CD14-positive monocyte (primary cell): ENCODE results near the gene KBTBD13. TPM values are rescaled to one million over a fixed set of nuclear protein-coding genes. Genes with fewer than 3 reads are reported as not detected.

ENCODE experiments used
- DNase-seq, 3 donors: peaks; one replicate each; pipeline ENCODE4 v3.0.0-alpha.2; 2011 to 2022
- H2AFZ ChIP-seq: 2 replicates; pipeline ENCODE4 v1.6.0; 2012; ENCODE audit warnings: mild to moderate bottlenecking, low read depth, low read length, inconsistent platforms; ENCODE audit not compliant: insufficient read depth, poor library complexity, severe bottlenecking
- H3K27ac ChIP-seq, 2 donors: 1 replicate in 1 of 2; 2 replicates in 1 of 2; pipeline ENCODE4 v1.5.1; 2012 to 2013; ENCODE audit warnings: low read length in 2 of 2, control low read depth in 1 of 2, inconsistent platforms in 1 of 2, low read depth in 1 of 2, mild to moderate bottlenecking in 1 of 2
- H3K27me3 ChIP-seq, 2 donors: one replicate each; pipeline versions ENCODE4 v1.6.0 to v1.6.1; 2011 to 2013; ENCODE audit warnings: low read length in 2 of 2; ENCODE audit not compliant: control insufficient read depth in 2 of 2, insufficient read depth in 2 of 2
- H3K36me3 ChIP-seq, 2 donors: replicated peaks in 1 of 2; 1 replicate in 1 of 2; 2 replicates in 1 of 2; pipeline versions ENCODE4 v1.5.1 to v1.6.1; 2012 to 2013; ENCODE audit warnings: low read length in 2 of 2, control low read depth in 1 of 2, inconsistent platforms in 1 of 2, mild to moderate bottlenecking in 1 of 2; ENCODE audit not compliant: insufficient read depth in 2 of 2, control insufficient read depth in 1 of 2
- H3K4me1 ChIP-seq, 2 donors: 1 replicate in 1 of 2; 2 replicates in 1 of 2; pipeline versions ENCODE4 v1.5.1 to v1.6.1; 2012 to 2013; ENCODE audit warnings: low read length in 2 of 2, control low read depth in 1 of 2, inconsistent platforms in 1 of 2, mild to moderate bottlenecking in 1 of 2, moderate library complexity in 1 of 2; ENCODE audit not compliant: insufficient read depth in 2 of 2, control insufficient read depth in 1 of 2
- H3K4me2 ChIP-seq: replicated peaks from 2 replicates; pipeline ENCODE3; 2012; ENCODE audit warnings: low read length, moderate library complexity, mild to moderate bottlenecking; ENCODE audit not compliant: poor library complexity, severe bottlenecking; ENCODE audit errors: extremely low read depth
- H3K4me3 ChIP-seq, 3 experiments: fragments of 200-600 bp in 1 of 3; sonication (generic) in 1 of 3; replicated peaks in 1 of 3; 1 replicate in 2 of 3; 2 replicates in 1 of 3; pipeline ENCODE4 v1.5.1; 2011 to 2013; ENCODE audit warnings: low read length in 3 of 3, mild to moderate bottlenecking in 3 of 3, control low read depth in 2 of 3, low read depth in 2 of 3, inconsistent platforms in 1 of 3, moderate library complexity in 1 of 3
- H3K79me2 ChIP-seq: 2 replicates; pipeline ENCODE4 v1.6.0; 2012; ENCODE audit warnings: mild to moderate bottlenecking, control low read depth, inconsistent platforms, low read length, moderate library complexity; ENCODE audit not compliant: insufficient read depth
- H3K9ac ChIP-seq: 2 replicates; pipeline ENCODE4 v1.6.0; 2017; ENCODE audit warnings: low read length, mild to moderate bottlenecking; ENCODE audit not compliant: insufficient read depth, poor library complexity, severe bottlenecking
- H3K9me3 ChIP-seq, 2 donors: replicated peaks in 1 of 2; 1 replicate in 1 of 2; 2 replicates in 1 of 2; pipeline versions ENCODE4 v1.5.1 to v1.6.1; 2012 to 2013; ENCODE audit warnings: low read length in 2 of 2, control low read depth in 1 of 2; ENCODE audit not compliant: control insufficient read depth in 1 of 2, insufficient read depth in 1 of 2
- H4K20me1 ChIP-seq: 2 replicates; pipeline ENCODE4 v1.6.0; 2012; ENCODE audit warnings: mild to moderate bottlenecking, low read length, control low read depth, moderate library complexity; ENCODE audit not compliant: insufficient read depth
- H3K27ac Mint-ChIP-seq, 7 donors: one replicate each; pipeline ENCODE4 v1.8.0; 2020; ENCODE audit warnings: mild to moderate bottlenecking in 7 of 7, mixed read lengths in 7 of 7, moderate library complexity in 6 of 7, inconsistent platforms in 2 of 7
- H3K27me3 Mint-ChIP-seq, 3 donors: one replicate each; pipeline ENCODE4 v1.8.0; 2021 to 2022; ENCODE audit warnings: low read depth in 3 of 3, mild to moderate bottlenecking in 3 of 3, mixed read lengths in 3 of 3, moderate library complexity in 3 of 3, inconsistent platforms in 1 of 3
- H3K36me3 Mint-ChIP-seq, 2 donors: one replicate each; pipeline ENCODE4 v1.8.0; 2020; ENCODE audit warnings: mixed read lengths in 2 of 2, inconsistent platforms in 1 of 2, mild to moderate bottlenecking in 1 of 2
- H3K4me1 Mint-ChIP-seq: one replicate; pipeline ENCODE4 v1.8.0; 2020; ENCODE audit warnings: mild to moderate bottlenecking, mixed read lengths
- H3K4me3 Mint-ChIP-seq, 2 donors: one replicate each; pipeline ENCODE4 v1.8.0; 2020; ENCODE audit warnings: mild to moderate bottlenecking in 2 of 2, mixed read lengths in 2 of 2, moderate library complexity in 1 of 2
- H3K9me3 Mint-ChIP-seq, 7 donors: one replicate each; pipeline ENCODE4 v1.8.0; 2020 to 2022; ENCODE audit warnings: mixed read lengths in 7 of 7, mild to moderate bottlenecking in 6 of 7, moderate library complexity in 6 of 7, inconsistent platforms in 2 of 7
- whole genome bisulfite sequencing: methylation state at CpG from one replicate; pipeline ENCODE4 v1.1.5; 2013; ENCODE audit warnings: missing lambda C conversion rate; ENCODE audit not compliant: insufficient coverage; 5-methylcytosine and 5-hydroxymethylcytosine counted together
- intact Hi-C, 2 donors: fragments of 100-400 bp; cut with micrococcal nuclease; formaldehyde crosslinking; loops; one replicate each; pipeline versions ENCODE4 v1.15.0 to v1.15.1; 2023
- polyA minus RNA-seq: library from RNA; depleted of rRNA, polyadenylated mRNA; stranded (reverse); fragments of >200 nt; gene quantifications from 2 replicates; pipeline ENCODE4 v1.2.3, GENCODE V29; 2012
- polyA plus RNA-seq, 3 donors: library from polyadenylated mRNA; depleted of rRNA in 1 of 3; unstranded in 2 of 3; stranded (reverse) in 1 of 3; fragments of 300-500 nt in 2 of 3; fragments of >200 nt in 1 of 3; fragmentation: Illumina TruSeq in 2 of 3; gene quantifications; 1 replicate in 2 of 3; 2 replicates in 1 of 3; pipeline ENCODE4 v1.2.3, GENCODE V29; 2012 to 2021
- total RNA-seq, 12 experiments: library from RNA in 1 of 12; stranded (reverse) in 1 of 12; fragments of 120-200 nt in 1 of 12; gene quantifications; one replicate each; pipeline ENCODE4 v1.2.4 and lab custom pipeline; 2013 to 2026; ENCODE audit warnings: mixed read lengths in 6 of 12, inconsistent platforms in 1 of 12
- TF ChIP-seq, protein P1 (sequence below): fragments of 200-600 bp; IDR thresholded peaks from one replicate; pipeline ENCODE4 v1.8.0; 2022; ENCODE audit warnings: antibody characterized with exemption, mild to moderate bottlenecking

KBTBD13 gene
- total RNA-seq (2013) = not detected
- not detected for polyA plus RNA-seq
- polyA minus RNA-seq = not detected in 2 replicates
- total RNA-seq (lab: John Stamatoyannopoulos, UW) = 0 to 0.46 (median 0) reads per million in 11 experiments

DNA sequence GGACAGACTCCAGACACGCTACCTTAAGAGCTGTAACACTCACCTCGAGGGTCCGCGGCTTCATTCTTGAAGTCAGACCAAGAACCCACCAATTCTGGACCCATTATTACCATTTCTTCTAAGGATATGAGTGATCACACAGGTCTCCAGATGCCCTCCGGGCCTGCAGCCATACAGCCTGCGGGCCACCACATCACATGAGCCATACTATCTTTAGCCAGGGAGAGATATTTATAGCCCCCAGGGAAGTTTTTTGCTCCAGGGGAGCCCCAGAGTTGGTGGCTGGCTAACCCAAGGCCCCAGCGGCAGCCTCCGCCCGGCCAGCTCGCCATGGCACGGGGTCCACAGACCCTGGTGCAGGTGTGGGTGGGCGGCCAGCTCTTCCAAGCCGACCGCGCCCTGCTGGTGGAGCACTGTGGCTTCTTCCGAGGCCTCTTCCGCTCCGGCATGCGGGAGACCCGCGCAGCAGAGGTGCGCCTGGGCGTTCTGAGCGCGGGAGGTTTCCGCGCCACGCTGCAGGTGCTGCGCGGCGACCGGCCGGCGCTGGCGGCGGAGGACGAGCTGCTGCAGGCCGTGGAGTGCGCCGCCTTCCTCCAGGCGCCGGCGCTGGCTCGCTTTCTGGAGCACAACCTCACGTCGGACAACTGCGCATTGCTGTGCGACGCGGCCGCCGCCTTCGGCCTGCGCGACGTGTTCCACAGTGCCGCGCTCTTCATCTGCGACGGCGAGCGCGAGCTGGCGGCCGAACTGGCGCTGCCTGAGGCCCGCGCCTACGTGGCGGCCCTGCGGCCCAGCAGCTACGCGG is at the start of gene KBTBD13:
Gene KBTBD13, plus strand, starts transcription at position 261 of the 805 bp plus-strand sequence. Its CDS starts 70 bp downstream, at position 331.
- DNase-seq = no peak
- Mint-ChIP-seq H3K27me3 (peaks cover 26 to 46% (median 32%) of the 10 kb centered on the region in 3 donors), H3K9me3 (peaks cover 2 to 7% (median 5%) of the 10 kb centered on the region in 7 donors), H3K4me1 (peaks cover 4% of the 10 kb centered on the region), H3K27ac (no peak within 1 kb of the TSS), H3K4me3 (peak within 1 kb of the TSS in 1 of 2 donors; percentile 83), H3K36me3 (peaks cover 0 to 3% of the 10 kb centered on the region in 2 donors)
- WGBS = 83% methylated on average over 73 of the region's 73 CpGs
- no peaks in the 10 kb centered on the region for H3K79me2 ChIP-seq
- TF ChIP-seq, protein P1, sequence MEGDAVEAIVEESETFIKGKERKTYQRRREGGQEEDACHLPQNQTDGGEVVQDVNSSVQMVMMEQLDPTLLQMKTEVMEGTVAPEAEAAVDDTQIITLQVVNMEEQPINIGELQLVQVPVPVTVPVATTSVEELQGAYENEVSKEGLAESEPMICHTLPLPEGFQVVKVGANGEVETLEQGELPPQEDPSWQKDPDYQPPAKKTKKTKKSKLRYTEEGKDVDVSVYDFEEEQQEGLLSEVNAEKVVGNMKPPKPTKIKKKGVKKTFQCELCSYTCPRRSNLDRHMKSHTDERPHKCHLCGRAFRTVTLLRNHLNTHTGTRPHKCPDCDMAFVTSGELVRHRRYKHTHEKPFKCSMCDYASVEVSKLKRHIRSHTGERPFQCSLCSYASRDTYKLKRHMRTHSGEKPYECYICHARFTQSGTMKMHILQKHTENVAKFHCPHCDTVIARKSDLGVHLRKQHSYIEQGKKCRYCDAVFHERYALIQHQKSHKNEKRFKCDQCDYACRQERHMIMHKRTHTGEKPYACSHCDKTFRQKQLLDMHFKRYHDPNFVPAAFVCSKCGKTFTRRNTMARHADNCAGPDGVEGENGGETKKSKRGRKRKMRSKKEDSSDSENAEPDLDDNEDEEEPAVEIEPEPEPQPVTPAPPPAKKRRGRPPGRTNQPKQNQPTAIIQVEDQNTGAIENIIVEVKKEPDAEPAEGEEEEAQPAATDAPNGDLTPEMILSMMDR = no peak
- no peak within 1 kb of the TSS for H3K27ac ChIP-seq
- no peak within 1 kb of the TSS for H3K9ac ChIP-seq
- no peaks in the 10 kb centered on the region for H3K36me3 ChIP-seq
- H3K4me3 ChIP-seq = no peak within 1 kb of the TSS
- H4K20me1 ChIP-seq = no peaks in the 10 kb centered on the region
- H3K4me1 ChIP-seq = peaks cover 4 to 6% of the 10 kb centered on the region in 2 donors
- peaks cover 0 to 7% of the 10 kb centered on the region in 2 donors for H3K9me3 ChIP-seq
- H3K4me2 ChIP-seq = peak within 1 kb of the TSS; percentile 57
- H3K27me3 ChIP-seq = peaks cover 5 to 26% of the 10 kb centered on the region in 2 donors
- intact Hi-C loops = no loop called here
- peak within 1 kb of the TSS; percentile 81 for H2AFZ ChIP-seq

DNA sequence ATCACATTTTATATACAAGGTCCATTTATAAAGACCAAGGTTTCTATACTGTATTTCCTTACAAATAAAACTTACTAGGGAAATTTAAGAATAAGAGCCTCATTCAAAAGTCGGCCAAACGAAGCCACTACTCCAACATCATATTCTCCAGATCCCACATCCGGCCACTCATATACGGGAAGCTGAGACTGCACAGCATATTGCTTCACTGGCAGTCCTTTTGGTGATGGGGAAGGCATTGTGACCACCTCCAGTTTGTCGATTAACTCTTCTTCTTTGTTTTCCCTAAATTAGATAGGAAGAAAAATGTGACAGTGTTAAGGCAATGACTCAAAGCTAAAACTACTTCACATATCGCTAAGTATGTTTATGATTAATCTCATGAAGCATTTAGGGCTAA is 49.8 kb upstream of the KBTBD13 start:
- H3K27ac ChIP-seq = no peak overlapping the region
- TF ChIP-seq, protein P1 = no peak
- H3K9ac ChIP-seq = no peak overlapping the region
- intact Hi-C loops = no loop called here
- Mint-ChIP-seq H3K27ac (no peak overlapping the region), H3K4me1 (peaks cover 15% of the 10 kb centered on the region), H3K27me3 (peaks cover 5 to 8% (median 5%) of the 10 kb centered on the region in 3 donors), H3K36me3 (peaks cover 31 to 42% of the 10 kb centered on the region in 2 donors), H3K9me3 (no peaks in the 10 kb centered on the region), H3K4me3 (no peak overlapping the region)
- H4K20me1 ChIP-seq = peaks cover 8% of the 10 kb centered on the region
- DNase-seq = no peak
- no peak overlapping the region for H2AFZ ChIP-seq
- H3K27me3 ChIP-seq = peaks cover 0 to 6% of the 10 kb centered on the region in 2 donors
- H3K4me3 ChIP-seq = no peak overlapping the region
- no peaks in the 10 kb centered on the region for H3K9me3 ChIP-seq
- H3K79me2 ChIP-seq = peaks cover 7% of the 10 kb centered on the region
- no CpG with 5 or more reads among the region's 6 CpGs for WGBS
- no peak overlapping the region for H3K4me2 ChIP-seq
- H3K36me3 ChIP-seq = peaks cover 25 to 52% of the 10 kb centered on the region in 2 donors
- peaks cover 17 to 21% of the 10 kb centered on the region in 2 donors for H3K4me1 ChIP-seq
